Left ventricle myocardium superior (tissue), 1 donor: ENCODE results near the gene RAB17. TPM values are rescaled to one million over a fixed set of nuclear protein-coding genes. Genes with fewer than 3 reads are reported as not detected.
A peak's percentile ranks its signal among the peaks of the same experiment; 100 is the strongest.

ENCODE experiments used
- ATAC-seq: fragments of 200-7000 bp; cut with Tn5 transposase; one replicate; pipeline ENCODE4 v1.9.1; 2020; ENCODE audit warnings: mild to moderate bottlenecking, moderate library complexity
- DNase-seq: peaks from one replicate; pipeline ENCODE4 v3.0.0-alpha.2; 2020
- intact Hi-C: fragments of 100-400 bp; cut with micrococcal nuclease; formaldehyde crosslinking; loops from one replicate; pipeline ENCODE4 v1.11.0; 2022
- long read RNA-seq: library from polyadenylated mRNA; unstranded; transcript quantifications from one replicate; pipeline ENCODE4 v2.0.0, GENCODE V29; 2021
- total RNA-seq: library from RNA; stranded (reverse); fragmentation: NEBNext Ultra II Directional; extraction: Animal tissue kit (Norgen Biotek cat#: 25700); gene quantifications from one replicate; pipeline ENCODE4 v1.2.1, GENCODE V29; 2021
- donor health status: DM: no; HTN: yes; CAD: no; lungs with severe emphysema.

RAB17 gene, protein sequence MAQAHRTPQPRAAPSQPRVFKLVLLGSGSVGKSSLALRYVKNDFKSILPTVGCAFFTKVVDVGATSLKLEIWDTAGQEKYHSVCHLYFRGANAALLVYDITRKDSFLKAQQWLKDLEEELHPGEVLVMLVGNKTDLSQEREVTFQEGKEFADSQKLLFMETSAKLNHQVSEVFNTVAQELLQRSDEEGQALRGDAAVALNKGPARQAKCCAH
- total RNA-seq: 3.2 TPM
- long read RNA-seq, partial matches to known transcripts: 0 of 3 reads
- long read RNA-seq, other reads (novel, unspliced or antisense): 1 of 3 reads

DNA sequence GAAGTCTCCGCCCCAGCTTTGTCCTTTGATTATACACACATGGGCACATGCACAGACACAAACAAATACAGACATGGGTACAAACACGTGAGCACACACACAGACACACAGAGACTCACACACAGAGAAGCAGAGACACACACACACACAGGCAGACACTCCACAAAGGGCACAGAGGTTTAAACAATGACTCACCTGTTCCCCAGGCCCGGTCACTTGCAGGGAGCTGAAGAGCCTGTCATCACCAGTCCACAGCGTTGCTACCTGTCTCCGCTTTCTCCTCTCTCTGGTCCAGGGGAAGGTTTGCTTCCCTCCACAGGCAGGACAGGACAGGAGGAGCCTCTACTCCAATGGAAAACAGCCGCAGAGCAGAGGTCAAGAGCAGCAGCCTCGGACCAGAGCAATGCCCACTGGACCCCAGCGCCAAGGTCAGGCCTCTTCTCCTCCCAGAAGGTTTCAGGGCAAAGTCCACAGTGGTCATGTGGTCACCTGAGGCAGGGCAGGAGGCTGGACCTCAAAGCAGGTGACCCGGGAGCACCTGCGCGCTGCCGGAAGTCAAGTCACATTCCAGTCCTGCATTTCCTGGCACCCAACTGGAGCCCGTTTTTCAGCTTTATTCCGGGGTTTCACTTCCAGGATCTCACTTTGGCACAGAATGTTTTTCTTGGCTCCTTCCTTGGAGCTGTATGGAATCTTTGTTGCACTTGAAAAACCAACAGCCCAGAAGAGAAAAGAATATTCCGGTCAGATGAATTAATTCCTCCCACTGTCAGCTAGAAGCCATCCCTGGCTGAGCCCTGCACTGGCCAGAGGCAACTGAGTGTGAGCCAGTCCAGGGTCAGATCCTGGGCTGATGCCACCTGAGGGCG lies at the start of gene RAB17:
Gene RAB17, minus strand, starts transcription at position 463 of the 869 bp plus-strand sequence. CDS start 4,580 bp downstream, outside the sequence.
- intact Hi-C loops: no loop called here
- ATAC-seq (peak; percentile 52), DNase-seq (no peak)

DNA sequence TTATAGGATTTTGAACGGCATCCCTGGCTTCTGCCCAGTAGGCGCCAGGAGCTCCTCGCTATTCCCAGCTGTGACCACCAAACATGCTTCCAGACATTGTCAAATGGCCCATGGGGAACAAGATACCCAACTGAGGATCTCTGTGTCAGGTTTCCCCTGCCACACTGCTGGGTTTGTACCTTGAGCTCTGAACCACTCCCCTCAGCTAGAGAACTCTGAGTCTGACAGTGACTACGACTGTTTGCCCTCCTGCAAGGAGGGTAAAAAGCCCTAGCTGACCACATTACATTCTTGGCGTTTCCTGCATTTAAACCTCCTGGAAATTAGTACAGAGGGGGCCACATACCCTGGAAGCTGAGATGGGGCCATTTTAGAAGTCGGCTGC lies 49.3 kb upstream of the RAB17 start:
- intact Hi-C loops: no loop called here
- no peak for DNase-seq
- ATAC-seq: peak; percentile 11

DNA sequence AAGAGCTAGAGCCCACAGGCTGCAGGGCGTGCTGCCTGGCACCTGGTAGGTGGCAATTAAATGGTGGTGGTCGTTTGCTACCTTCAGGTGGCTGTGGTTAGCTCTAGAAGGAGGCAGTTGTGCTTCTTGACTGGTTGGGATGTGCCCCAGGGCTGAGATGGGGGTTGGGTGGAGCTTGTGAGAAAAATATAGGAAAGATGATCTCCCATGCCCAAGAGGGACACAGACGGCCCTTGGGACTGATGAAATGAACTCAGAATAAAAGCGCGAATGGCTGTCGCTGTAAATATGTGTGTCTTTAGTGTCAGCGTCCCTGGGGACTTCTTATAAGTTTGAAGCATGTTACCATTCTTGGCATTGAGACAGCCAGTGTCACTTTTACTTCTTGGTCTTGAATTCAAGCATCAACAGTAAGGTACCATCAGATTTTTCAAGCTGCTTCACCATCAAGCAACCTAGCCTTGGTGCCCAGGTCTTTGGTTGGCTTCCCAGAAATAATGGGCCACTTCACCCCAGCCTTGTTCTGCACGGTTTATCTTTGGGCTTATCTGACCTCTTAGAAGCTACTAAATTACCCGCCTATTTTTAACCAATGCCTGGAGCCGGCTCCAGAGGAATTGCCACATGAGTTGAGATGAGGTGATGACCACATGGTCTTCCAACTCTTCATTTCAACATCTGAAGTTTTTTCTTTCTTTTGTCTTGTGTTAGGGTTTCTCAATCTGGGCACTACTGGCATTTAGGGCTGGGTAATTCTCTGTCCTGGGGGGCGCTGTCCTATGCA lies 48.7 kb upstream of the RAB17 start:
- ATAC-seq: peak; percentile 89
- intact Hi-C loops: no loop called here
- DNase-seq: no peak

DNA sequence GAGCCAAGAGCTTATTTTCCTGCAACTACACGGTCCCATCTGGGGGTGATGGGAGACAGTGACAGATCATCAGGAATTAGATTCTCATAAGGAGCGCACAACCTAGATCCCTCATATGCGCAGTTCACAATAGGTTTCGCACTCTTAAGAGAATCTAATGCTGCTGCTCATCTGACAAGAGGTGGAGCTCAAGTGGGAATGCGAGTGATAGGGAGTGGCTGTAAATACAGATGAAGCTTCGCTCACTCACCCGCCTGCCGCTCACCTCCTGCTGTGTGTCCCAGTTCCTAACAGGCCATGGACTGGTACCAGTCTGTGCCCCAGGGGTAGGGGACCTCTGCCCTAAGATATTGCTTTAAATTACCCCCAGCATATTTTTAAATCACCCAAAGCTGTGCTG lies 47.6 kb upstream of the RAB17 start:
- intact Hi-C loops: no loop called here
- ATAC-seq: peak; percentile 2
- no peak for DNase-seq

DNA sequence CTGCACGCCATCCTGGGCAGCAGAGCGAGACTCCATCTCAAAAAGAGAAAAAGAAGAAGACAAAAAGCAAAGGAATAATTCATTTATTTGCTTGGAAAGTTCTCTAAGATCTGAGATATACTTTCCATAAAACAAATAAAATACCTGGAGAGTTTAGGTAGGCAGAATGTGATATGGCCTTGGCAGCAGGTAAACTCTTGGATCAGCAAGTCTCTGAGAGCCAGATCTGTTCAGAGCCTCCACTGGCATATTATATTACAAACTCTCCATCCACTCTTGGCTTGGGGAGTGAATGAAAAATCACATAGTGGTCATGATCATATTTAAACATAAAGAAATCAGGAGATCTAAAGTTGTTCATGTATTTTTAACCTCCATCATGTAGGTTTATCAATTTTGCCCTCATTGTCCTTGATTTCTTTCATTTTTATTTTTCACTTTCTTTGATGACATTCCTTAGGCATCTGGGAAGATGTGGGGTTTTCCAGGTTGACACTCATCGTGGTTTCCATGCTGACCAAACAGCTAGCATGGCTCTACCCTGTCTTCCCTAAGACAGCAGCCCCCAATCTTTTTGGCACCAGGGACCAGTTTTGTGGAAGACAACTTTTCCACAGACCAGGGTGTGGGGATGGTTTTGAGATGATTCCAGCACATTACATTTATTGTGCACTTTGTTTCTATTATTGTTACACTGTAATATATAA lies 47.0 kb upstream of the RAB17 start:
- intact Hi-C loops: no loop called here
- no peak for ATAC-seq
- DNase-seq: no peak

DNA sequence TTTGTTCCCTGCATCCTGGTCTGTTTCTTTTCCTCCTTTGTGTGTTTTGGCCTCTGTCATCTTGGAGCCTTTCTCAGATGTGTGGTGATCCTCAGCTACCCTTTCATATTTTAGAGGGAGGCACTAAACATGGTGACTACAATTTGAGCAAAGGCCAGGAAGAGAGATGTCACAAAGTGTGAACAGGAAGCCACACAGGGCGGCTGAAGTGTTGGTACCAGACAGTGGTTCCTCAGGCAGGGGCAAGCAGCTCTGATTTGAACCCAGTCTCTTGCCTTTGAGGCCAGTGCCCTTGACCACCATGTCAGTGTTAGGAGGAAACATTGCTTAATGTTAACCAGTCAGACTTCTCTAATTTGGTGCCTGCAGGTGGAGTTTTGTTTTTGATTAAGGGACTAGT lies 46.0 kb upstream of the RAB17 start:
- intact Hi-C loops: no loop called here
- DNase-seq (no peak), ATAC-seq (no peak)

DNA sequence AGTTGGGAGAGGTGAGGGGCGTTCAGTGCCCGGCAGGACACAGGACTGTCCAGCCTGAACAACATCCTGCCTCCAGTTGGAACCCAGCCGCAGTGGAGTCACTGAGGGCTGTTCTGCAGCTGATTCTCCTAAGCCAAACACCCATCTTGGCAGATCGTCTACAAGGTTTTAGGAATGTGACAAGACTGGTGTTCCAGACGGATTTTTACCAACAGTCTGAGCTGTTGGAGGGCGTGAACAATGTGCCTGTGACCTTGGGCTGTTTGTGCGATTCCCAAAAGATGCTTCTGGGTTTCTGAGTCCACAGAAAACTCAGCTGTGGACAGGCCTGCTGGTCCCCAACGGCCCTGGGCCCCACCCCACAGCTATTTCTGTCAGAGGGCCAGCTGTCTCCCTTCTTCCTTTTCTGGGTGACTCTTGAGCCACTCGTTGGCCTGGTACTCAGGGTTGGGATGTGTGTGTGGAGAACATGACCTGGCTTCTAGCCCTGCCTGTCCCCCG lies 42.6 kb upstream of the RAB17 start:
- DNase-seq (peak; percentile 59), ATAC-seq (peak; percentile 71)
- intact Hi-C loops: no loop called here

DNA sequence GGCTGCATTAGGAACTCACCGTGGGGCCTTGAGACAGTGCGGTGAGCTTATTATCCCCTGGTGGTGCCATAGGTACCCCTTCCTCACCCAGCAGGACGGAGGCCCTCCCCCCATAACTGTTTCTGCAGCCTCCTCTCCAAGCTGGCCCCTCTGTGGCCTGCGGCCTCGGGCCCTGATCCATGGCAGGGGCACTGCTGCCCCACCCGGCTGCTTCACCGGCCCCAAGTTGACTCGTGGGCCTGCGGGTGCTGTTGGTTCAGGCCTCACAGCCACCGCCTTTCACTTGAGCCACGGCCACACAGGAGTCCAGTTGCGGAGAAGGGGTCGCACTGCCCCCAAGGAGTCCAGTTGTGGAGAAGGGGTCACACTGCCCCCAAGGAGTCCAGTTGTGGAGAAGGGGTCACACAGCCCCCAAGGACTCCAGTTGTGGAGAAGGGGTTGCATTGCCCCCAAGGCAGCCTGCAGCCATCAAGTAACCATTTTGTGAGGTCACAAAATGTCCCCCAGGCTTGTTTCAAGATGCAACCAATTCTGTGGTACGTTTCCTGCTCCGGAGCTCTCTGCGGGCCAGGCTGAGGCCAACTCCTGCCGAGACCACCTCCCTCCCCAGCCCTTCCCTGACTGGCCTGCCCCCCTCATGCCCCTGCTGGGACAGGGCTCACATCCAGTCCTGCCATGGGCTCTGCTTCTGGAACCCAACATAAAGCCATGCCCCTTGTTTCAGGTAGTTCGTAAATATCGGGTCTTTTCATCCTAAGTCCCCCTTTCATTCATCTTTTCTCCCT lies 41.5 kb upstream of the RAB17 start:
- intact Hi-C loops: no loop called here

DNA sequence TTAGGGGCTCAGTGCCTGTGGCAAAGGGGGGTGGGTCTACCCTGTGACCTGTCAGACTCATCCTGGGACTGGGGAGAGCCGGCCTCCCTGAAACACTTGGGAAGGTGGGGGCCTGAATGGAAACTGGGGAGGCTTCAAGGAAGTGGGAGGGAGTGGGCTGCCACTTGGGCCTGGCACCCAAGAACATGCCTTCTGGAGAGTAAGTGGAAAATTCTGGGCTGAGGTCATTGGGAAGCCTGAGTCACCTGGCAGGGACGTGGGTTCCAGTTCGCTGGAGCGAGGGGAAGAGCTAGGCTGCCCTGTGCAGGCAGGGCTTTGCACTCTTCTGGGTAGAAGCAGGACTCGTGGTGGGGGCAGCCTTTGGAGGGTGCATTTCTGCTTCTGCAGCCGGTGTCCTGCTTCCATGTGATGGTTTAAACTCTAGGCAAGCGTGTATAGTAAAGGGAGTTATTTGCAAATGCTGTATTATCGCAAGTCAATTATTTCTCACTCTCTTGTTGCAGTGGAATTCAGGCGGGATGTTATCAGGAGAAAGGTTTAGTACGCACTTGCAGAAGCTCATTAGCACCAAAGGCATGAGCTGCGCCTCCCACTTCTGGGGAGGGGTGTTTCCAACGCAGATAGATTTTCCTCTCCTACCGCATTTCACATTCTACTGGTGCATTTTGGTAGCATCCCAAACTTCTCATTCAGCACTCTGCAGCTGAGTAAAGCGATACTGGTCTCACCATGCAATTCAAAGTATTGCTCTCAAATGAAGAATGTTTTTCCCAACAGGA lies 40.7 kb upstream of the RAB17 start:
- DNase-seq: no peak
- intact Hi-C loops: no loop called here
- no peak for ATAC-seq

More for the DNA sequence above, 41.5 kb upstream of the RAB17 start:
- ATAC-seq: no peak
- DNase-seq: no peak

DNA sequence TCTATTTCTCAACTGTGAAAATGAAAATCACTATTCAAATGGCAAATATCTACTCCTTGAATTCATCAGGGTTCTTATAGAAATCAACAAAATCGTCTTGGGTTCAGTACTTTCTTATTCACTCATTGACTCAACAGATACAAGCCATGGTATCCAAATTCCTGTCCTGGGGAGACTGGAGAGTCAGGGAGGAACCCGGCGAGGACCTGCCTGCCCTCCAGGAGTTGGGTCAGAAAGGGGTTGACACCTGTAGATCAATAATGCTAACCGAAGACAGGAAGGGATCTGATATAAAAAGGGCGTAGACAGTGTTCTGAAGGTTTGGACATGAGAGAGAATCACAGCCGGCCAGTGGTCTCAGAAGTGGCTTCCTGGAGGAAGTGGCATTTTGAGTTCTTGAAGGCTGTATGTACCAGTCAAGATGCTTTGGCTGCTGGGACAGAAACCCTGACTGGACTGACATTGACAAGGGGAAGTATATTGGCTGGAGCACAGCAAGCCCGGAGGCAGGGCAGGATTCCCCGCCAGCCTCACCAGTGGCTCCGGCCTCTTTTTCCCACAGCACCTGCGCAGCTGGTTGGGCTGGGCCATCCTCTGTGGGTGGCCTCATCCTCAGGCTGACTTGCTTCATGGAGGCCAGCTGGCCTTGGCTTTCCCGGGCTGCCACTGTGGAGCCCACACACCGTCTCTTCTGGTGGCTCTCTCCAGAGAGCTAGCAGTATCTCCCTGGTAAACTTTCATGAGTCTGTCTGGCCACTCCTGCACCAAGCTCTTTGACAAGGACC lies 39.9 kb upstream of the RAB17 start:
- no peak for DNase-seq
- no peak for ATAC-seq
- intact Hi-C loops: no loop called here

DNA sequence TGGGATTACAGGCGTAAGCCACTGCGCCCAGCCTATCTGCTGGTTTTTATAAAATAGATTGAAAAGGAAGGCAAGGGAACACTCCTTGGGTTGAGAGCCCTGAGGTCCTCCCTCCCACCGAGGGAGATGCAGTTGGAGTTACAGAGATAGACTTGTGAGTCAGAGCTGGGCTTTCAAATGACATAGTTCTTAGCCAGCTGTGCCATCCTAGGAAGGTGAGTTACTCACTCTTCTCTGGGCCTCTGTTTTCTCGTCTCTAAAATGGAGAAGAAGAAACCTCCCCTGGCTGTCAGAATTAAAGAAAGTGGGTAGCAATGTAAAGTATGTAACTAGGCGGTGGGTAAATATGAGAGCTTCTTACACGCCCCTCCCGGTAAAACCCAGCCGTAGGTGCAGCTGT lies 39.2 kb upstream of the RAB17 start:
- DNase-seq: no peak
- intact Hi-C loops: no loop called here
- ATAC-seq: no peak

DNA sequence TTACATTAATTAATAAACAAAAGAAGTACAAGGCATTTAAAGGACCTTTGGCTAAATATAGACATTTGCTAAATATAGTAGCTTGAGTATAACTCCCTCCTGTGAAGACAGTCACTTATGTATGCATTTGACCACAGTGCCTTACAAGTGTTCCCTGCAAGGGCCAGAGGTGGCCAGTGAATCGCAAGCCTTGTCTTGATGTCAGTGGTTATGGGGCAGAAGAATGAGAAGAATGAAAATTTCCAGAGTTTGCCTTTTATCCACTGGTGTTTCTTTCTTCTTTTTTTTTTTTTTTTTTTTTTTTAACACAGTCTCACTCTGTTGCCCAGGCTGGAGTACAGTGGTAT lies 38.6 kb upstream of the RAB17 start:
- ATAC-seq: peak; percentile 30
- intact Hi-C loops: no loop called here

DNA sequence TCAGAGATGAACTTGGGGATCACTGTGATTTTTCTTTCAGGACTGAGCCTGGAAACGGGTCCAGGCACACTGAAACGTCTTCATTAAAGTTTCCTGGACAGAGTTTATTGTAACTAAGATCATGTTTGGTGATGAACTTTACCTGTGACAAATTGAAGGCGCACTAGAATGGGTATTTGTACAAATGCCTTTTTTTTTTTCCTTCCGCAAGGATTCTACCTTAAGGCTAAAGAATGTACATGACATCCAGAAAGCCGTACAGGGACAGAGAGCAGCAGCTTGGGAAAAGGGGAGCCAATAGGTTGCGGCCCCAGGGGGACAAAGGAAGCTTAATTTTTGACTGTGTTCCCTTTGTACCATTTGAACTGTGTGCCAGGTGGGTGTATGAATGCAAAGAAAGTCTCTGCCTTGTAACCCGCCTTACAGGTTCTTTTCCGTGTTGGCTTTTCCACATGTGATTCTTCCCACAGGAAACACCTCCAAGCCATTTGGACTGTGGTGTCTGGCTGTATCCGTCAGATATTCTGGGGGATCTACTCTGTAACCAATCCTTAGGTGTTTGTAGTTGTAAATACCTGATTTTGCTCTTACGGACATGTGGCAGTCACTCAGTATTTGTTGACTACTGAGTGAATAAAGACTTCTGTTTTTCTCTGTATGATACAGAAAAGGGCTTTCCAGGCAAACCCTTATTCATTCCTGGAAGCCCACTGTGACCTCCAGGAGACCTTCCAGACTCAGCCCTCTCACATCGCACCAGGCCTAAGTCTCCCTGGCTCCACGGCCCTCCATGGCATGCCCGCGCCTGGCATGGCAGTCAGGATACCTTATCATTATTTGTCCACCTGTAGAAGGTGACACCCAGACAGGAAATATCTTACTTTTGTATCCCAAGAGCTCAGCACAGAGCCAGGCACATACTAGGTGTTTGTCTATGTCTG lies 38.0 kb upstream of the RAB17 start:
- DNase-seq (no peak), ATAC-seq (peak; percentile 6)
- intact Hi-C loops: no loop called here

More for the DNA sequence above, 38.6 kb upstream of the RAB17 start:
- no peak for DNase-seq

DNA sequence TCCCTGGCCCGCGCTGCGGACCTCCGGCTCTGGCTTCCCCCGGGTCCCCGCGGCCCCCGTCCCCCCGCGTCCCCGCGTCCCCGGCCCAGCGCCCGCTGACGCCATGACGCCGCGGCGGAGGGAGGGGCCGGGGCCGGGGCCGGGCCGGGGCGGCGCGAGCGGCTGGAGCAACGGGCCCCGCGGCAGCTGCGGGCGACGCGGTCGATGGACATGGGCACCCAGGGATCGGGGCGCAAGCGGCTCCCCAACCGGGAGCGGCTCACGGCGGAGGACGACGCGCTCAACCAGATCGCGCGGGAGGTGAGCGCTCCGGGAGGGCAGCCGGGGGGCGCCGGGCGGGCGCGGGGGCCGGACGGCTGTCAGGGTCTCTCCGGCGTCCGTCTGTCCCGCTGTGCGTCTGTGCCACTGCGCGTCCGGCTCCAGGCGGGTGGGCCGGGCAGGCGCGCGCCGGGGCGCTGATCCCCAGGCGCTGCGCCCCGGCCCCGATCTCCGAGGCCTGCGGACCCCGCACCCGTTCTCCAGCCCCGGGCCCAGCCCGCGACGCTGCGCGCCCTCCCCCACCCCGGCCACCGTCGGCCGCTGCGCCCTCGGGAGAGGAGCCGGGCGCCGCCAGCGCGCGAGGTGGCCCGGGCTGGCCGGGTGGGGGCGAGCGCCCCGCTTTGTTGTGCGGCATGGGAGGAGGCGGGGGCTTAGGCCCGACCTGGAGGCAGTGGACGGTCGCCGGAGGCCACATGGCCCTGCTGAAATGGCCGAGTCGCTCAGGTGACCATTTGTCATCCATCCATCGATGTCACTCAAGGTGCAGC lies 37.1 kb upstream of the RAB17 start, which contains the start of gene LRRFIP1:
Gene LRRFIP1, plus strand, starts transcription at position 147 of the 806 bp plus-strand sequence. Its CDS starts 58 bp downstream, at position 205.
- ATAC-seq (peak; percentile 79), DNase-seq (peak; percentile 80)
- intact Hi-C loops: no loop called here
